GM12878 (cell line): ENCODE measurements around the gene LYPD8.

ENCODE experiments used
- CREM ChIP-seq: IDR thresholded peaks from 2 replicates; pipeline ENCODE4 v1.6.1; 2014; ENCODE audit warnings: antibody characterized with exemption, low read depth
- CTCF ChIP-seq, 3 experiments: IDR thresholded peaks in 2 of 3; conservative IDR thresholded peaks in 1 of 3; 2 replicates each; pipeline ENCODE4 v1.5.1; 2011; ENCODE audit warnings: low read depth in 3 of 3, low read length in 3 of 3, mild to moderate bottlenecking in 3 of 3, control low read depth in 2 of 3, moderate library complexity in 2 of 3, inconsistent platforms in 1 of 3, mixed read lengths in 1 of 3; ENCODE audit not compliant: control insufficient read depth in 2 of 3, insufficient read depth in 1 of 3; ENCODE audit errors: extremely low read depth in 1 of 3
- EZH2 ChIP-seq: IDR thresholded peaks from 2 replicates; pipeline ENCODE4 v1.6.1; 2012; ENCODE audit warnings: low read depth, mild to moderate bottlenecking, control low read depth, inconsistent platforms, low read length, borderline replicate concordance; ENCODE audit not compliant: control insufficient read depth
- NFIC ChIP-seq: IDR thresholded peaks from 2 replicates; pipeline ENCODE4 v1.6.1; 2012; ENCODE audit warnings: low read depth, mild to moderate bottlenecking, inconsistent platforms, low read length, moderate library complexity
- NRF1 ChIP-seq: conservative IDR thresholded peaks from 2 replicates; pipeline ENCODE4 v1.6.1; 2011; ENCODE audit warnings: mild to moderate bottlenecking, low read depth, low read length, improper control_type of control experiment
- POLR2A ChIP-seq: IDR thresholded peaks from 2 replicates; pipeline ENCODE4 v1.6.1; 2011; ENCODE audit warnings: low read depth, mild to moderate bottlenecking, low read length
- POLR2AphosphoS5 ChIP-seq: IDR thresholded peaks from 2 replicates; pipeline ENCODE4 v1.6.1; 2011; ENCODE audit warnings: mild to moderate bottlenecking, low read length, inconsistent platforms
- RFX5 ChIP-seq: IDR thresholded peaks from 2 replicates; pipeline ENCODE4 v1.6.1; 2011; ENCODE audit warnings: low read depth, low read length, improper control_type of control experiment
- SIN3A ChIP-seq: IDR thresholded peaks from 2 replicates; pipeline ENCODE4 v1.6.1; 2012; ENCODE audit warnings: low read depth, low read length, improper control_type of control experiment
- SMC3 ChIP-seq: IDR thresholded peaks from 2 replicates; pipeline ENCODE4 v1.6.1; 2011; ENCODE audit warnings: low read length, improper control_type of control experiment, borderline replicate concordance
- STAT3 ChIP-seq: IDR thresholded peaks from 2 replicates; pipeline ENCODE4 v1.6.1; 2011; ENCODE audit warnings: low read depth, low read length, improper control_type of control experiment
- TCF7 ChIP-seq: IDR thresholded peaks from 2 replicates; pipeline ENCODE4 v1.6.1; 2014; ENCODE audit warnings: antibody characterized with exemption, borderline replicate concordance

DNA sequence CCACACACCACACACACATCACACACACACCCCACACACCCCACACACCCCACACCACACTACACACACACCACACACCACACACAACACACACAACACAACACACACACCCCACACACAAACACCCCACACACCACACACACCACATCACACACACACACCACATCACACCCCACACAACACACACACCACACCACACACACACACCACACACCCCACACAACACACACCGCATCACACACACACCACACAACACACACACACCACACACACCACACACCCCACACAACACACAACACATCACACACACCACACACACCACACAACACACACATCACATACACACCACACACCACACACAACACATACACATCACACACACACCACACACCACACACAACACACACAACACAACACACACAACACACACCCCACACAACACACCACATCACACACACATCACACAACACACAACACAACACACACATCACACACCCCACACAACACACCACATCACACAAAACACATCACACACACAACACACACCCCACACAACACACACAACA is 2.4 kb downstream of the LYPD8 start:
- TF ChIP-seq NFIC (no peak), EZH2 (no peak), STAT3 (no peak), CTCF (IDR thresholded peaks at IDR 0.05 in 2 of 3, conservative IDR thresholded peaks at IDR 0.05 in 1 of 3; ENCODE audit: control insufficient read depth in 2 of 3, extremely low read depth in 1 of 3, insufficient read depth in 1 of 3, low read depth in 3 of 3, low read length in 3 of 3) (no peak), POLR2AphosphoS5 (no peak), CREM (no peak), RFX5 (no peak), POLR2A (no peak), SIN3A (no peak), SMC3 (no peak), NRF1 (no peak), TCF7 (no peak)
